HepG2 (cell line): Measurements from ENCODE around the gene KLHDC8B. TPM values are rescaled to one million over a fixed set of nuclear protein-coding genes. Genes with fewer than 3 reads are reported as not detected.

Experiments
- CTCF ChIP-seq: sonication (generic); formaldehyde crosslinking; IDR thresholded peaks from 2 replicates; pipeline ENCODE4 v1.5.0; 2020; ENCODE audit warnings: mild to moderate bottlenecking, missing genetic modification reagents, moderate library complexity
- MAZ ChIP-seq, 2 experiments: sonication (generic) in 1 of 2; formaldehyde crosslinking in 1 of 2; IDR thresholded peaks; 2 replicates each; pipeline versions ENCODE4 v1.5.0 to v1.6.1; 2012 to 2020; ENCODE audit warnings: low read depth in 2 of 2, mild to moderate bottlenecking in 2 of 2, borderline replicate concordance in 1 of 2, improper control_type of control experiment in 1 of 2, low read length in 1 of 2, missing genetic modification reagents in 1 of 2, moderate library complexity in 1 of 2
- PAF1 ChIP-seq: IDR thresholded peaks from 2 replicates; pipeline ENCODE4 v1.6.1; 2016; ENCODE audit warnings: missing genetic modification reagents, missing compliant biosample characterization
- POGZ ChIP-seq: sonication (generic); formaldehyde crosslinking; IDR thresholded peaks from 2 replicates; pipeline ENCODE4 v1.4.0; 2020; ENCODE audit warnings: mild to moderate bottlenecking, missing genetic modification reagents
- SIN3B ChIP-seq: fragments of 150-350 bp; IDR thresholded peaks from 2 replicates; pipeline ENCODE4 v1.6.1; 2014; ENCODE audit warnings: low read length
- SRSF1 ChIP-seq: fragments of 200-400 bp; formaldehyde crosslinking; optimal IDR thresholded peaks from 2 replicates; pipeline ENCODE3; 2017; ENCODE audit warnings: mild to moderate bottlenecking, low read depth, low read length, moderate library complexity
- ZNF530 ChIP-seq: sonication (generic); formaldehyde crosslinking; IDR thresholded peaks from 2 replicates; pipeline ENCODE4 v1.5.0; 2020; ENCODE audit warnings: low read depth, mild to moderate bottlenecking, missing genetic modification reagents
- ZNF792 ChIP-seq: IDR thresholded peaks from 2 replicates; pipeline ENCODE4 v1.6.1; 2016
- polyA plus RNA-seq, 8 experiments: library from polyadenylated mRNA; depleted of rRNA in 3 of 8; stranded (reverse) in 7 of 8; unstranded in 1 of 8; fragments of >200 nt; fragmentation: Illumina TruSeq in 4 of 8; extraction: Trizol in 4 of 8; gene quantifications; 2 replicates each; pipeline versions ENCODE4 v1.2.1 to v1.2.3, GENCODE V29; 2011 to 2016; ENCODE audit warnings: low read depth in 4 of 8, missing spikeins in 1 of 8, mixed read lengths in 1 of 8; ENCODE audit not compliant: insufficient read depth in 1 of 8
- total RNA-seq, 5 experiments: library from RNA; depleted of rRNA; stranded (reverse); fragments of >200 nt; fragmentation: Illumina TruSeq; extraction: Trizol; gene quantifications; 2 replicates each; pipeline ENCODE4 v1.2.3, GENCODE V29; 2016; ENCODE audit warnings: low read depth in 1 of 5

The KLHDC8B gene
- total and polyA plus RNA-seq, 2 of the 13 experiments (the other 11 are each of a cell fraction or from before 2014, with no cell fraction given), result 17.2 to 17.8 TPM

- TF ChIP-seq ZNF792 (CRISPR knock-in tag) (no peak), ZNF530 (CRISPR knock-in tag) (no peak), POGZ (CRISPR knock-in tag) (0 out of 2 replicates have a peak, but pooled peaks have one; percentile 6), SRSF1 (peak; percentile 88), PAF1 (CRISPR knock-in tag) (no peak), CTCF (CRISPR knock-in tag) (peak; percentile 35), MAZ (IDR thresholded peaks at IDR 0.05; ENCODE audit: borderline replicate concordance, low read depth, low read length) (peak; percentile 83; the same call in 1 of the 2 replicates), MAZ (CRISPR knock-in tag; IDR thresholded peaks at IDR 0.05; ENCODE audit: low read depth) (no peak; the same call in 1 of the 2 replicates), SIN3B (0 out of 2 replicates have a peak, but pooled peaks have one; percentile 19)
Measured at GRCh38 chr3:49133226-49133951, 38.0 kb upstream of the KLHDC8B start (continued).
